GM12873 (cell line): ENCODE measurements around the gene FLCN.

Experiments used
- CTCF ChIP-seq: IDR thresholded peaks from 2 replicates; pipeline ENCODE4 v1.5.1; 2012; ENCODE audit warnings: low read depth, mild to moderate bottlenecking, moderate library complexity, low read length, control low read depth; ENCODE audit not compliant: insufficient read depth; ENCODE audit errors: missing control alignments

Gene FLCN

GRCh38 chr17:17198281-17198680 is 38.7 kb downstream of the FLCN start:
- no peak for TF ChIP-seq CTCF

- TF ChIP-seq CTCF: no peak
Observed at GRCh38 chr17:17196776-17197175, 40.2 kb downstream of the FLCN start.

- TF ChIP-seq CTCF: no peak
Observed at GRCh38 chr17:17191961-17192381, 45.0 kb downstream of the FLCN start.

GRCh38 chr17:17191346-17191792 is 45.6 kb downstream of the FLCN start:
- TF ChIP-seq CTCF: no peak

GRCh38 chr17:17190188-17190587 is 46.8 kb downstream of the FLCN start:
- TF ChIP-seq CTCF: no peak

- TF ChIP-seq CTCF: no peak
Observed at GRCh38 chr17:17189559-17189958, 47.4 kb downstream of the FLCN start.

- TF ChIP-seq CTCF: no peak
Observed at GRCh38 chr17:17188586-17188985, 48.4 kb downstream of the FLCN start.
